Smooth muscle cell (in vitro differentiated cells): ENCODE data around the gene KCNK10. TPM values are rescaled to one million over a fixed set of nuclear protein-coding genes. Genes with fewer than 3 reads are reported as not detected.

Source experiments
- DNase-seq: peaks from one replicate; lab custom pipeline; 2025; ENCODE audit not compliant: unreplicated experiment; lab: John Stamatoyannopoulos, UW
- H2AFZ ChIP-seq: fragments of 200-600 bp; sonication (generic); 2 replicates; pipeline ENCODE4 v1.6.0; 2016; ENCODE audit warnings: antibody characterized with exemption, low read depth, mild to moderate bottlenecking
- H3F3A ChIP-seq: fragments of 200-600 bp; sonication (generic); 2 replicates; pipeline ENCODE4 v1.6.0; 2017; ENCODE audit warnings: antibody characterized with exemption, low read depth
- H3K27ac ChIP-seq: fragments of 200-600 bp; sonication (generic); 2 replicates; pipeline ENCODE4 v1.5.1; 2016; ENCODE audit warnings: low read depth, mild to moderate bottlenecking
- H3K27me3 ChIP-seq: fragments of 200-600 bp; sonication (generic); 2 replicates; pipeline ENCODE4 v1.6.1; 2016; ENCODE audit warnings: low read depth, mild to moderate bottlenecking
- H3K36me3 ChIP-seq: fragments of 200-600 bp; sonication (generic); 2 replicates; pipeline ENCODE4 v1.5.1; 2016; ENCODE audit warnings: low read depth
- H3K4me1 ChIP-seq: fragments of 200-600 bp; sonication (generic); 2 replicates; pipeline ENCODE4 v1.5.1; 2016; ENCODE audit warnings: low read depth
- H3K4me2 ChIP-seq: fragments of 200-600 bp; sonication (generic); 2 replicates; pipeline ENCODE4 v1.6.0; 2016; ENCODE audit warnings: mild to moderate bottlenecking
- H3K4me3 ChIP-seq: fragments of 200-600 bp; sonication (generic); 2 replicates; pipeline ENCODE4 v1.5.1; 2016; ENCODE audit warnings: mild to moderate bottlenecking
- H3K79me2 ChIP-seq: fragments of 200-600 bp; sonication (generic); 2 replicates; pipeline ENCODE4 v1.6.0; 2016; ENCODE audit warnings: low read depth, mild to moderate bottlenecking
- H3K9ac ChIP-seq: fragments of 200-600 bp; sonication (generic); 2 replicates; pipeline ENCODE4 v1.6.0; 2016; ENCODE audit warnings: low read depth
- H3K9me3 ChIP-seq: fragments of 200-600 bp; sonication (generic); replicated peaks from 2 replicates; pipeline ENCODE4 v1.5.1; 2016; ENCODE audit warnings: low read depth
- H4K20me1 ChIP-seq: fragments of 200-600 bp; sonication (generic); 2 replicates; pipeline ENCODE4 v1.6.0; 2016; ENCODE audit warnings: low read depth
- WGBS: methylation state at CpG from one replicate; pipeline ENCODE4 v1.1.7; 2016; ENCODE audit warnings: low lambda C conversion rate; 5-methylcytosine and 5-hydroxymethylcytosine counted together
- polyA plus RNA-seq: library from polyadenylated mRNA; unstranded; fragments of >200 nt; fragmentation: Nextera tagmentation; extraction: Ambion mirVana; gene quantifications from 2 replicates; pipeline ENCODE4 v1.2.1, GENCODE V29; 2016
- total RNA-seq: library from RNA; depleted of rRNA; stranded (reverse); fragments of >200 nt; gene quantifications from 2 replicates; pipeline ENCODE4 v1.2.3, GENCODE V29; 2014
- TF ChIP-seq, protein P1 (sequence below): fragments of 200-600 bp; sonication (generic); IDR thresholded peaks from 2 replicates; pipeline ENCODE4 v1.5.1; 2017; ENCODE audit warnings: borderline replicate concordance, mild to moderate bottlenecking, antibody characterized with exemption; ENCODE audit not compliant: insufficient read depth, poor library complexity, severe bottlenecking

Gene KCNK10
- total and polyA plus RNA-seq, 2 experiments from 2014 or later = not detected

DNA sequence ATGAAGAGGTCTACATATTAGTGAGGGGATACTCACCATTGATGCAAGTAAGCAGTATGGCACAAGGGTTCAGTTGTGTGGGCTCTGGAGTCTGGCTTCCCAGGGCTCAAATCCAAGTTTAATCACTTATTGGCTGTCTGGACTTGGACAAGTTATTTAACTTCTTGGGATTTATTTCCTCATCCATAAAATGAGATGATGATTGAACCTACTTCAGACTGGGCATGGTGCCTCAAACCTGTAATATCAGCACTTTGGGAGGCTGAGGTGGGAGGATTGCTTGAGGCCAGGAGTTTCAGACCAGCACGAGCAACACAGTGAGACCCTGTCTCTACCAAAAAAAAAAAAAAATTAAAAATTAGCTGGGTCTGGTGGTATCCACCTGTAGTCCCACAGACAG lies 67.9 kb downstream of the KCNK10 start:
- Histone ChIP-seq H3K36me3 (no peaks in the 10 kb centered on the region), H3K27me3 (no peaks in the 10 kb centered on the region), H3F3A (no peaks in the 10 kb centered on the region), H3K4me3 (no peak overlapping the region), H4K20me1 (no peaks in the 10 kb centered on the region), H3K4me2 (no peak overlapping the region), H3K9ac (no peak overlapping the region), H3K9me3 (no peaks in the 10 kb centered on the region), H2AFZ (no peak overlapping the region), H3K27ac (no peak overlapping the region), H3K79me2 (no peaks in the 10 kb centered on the region), H3K4me1 (no peaks in the 10 kb centered on the region)
- TF ChIP-seq, protein P1, sequence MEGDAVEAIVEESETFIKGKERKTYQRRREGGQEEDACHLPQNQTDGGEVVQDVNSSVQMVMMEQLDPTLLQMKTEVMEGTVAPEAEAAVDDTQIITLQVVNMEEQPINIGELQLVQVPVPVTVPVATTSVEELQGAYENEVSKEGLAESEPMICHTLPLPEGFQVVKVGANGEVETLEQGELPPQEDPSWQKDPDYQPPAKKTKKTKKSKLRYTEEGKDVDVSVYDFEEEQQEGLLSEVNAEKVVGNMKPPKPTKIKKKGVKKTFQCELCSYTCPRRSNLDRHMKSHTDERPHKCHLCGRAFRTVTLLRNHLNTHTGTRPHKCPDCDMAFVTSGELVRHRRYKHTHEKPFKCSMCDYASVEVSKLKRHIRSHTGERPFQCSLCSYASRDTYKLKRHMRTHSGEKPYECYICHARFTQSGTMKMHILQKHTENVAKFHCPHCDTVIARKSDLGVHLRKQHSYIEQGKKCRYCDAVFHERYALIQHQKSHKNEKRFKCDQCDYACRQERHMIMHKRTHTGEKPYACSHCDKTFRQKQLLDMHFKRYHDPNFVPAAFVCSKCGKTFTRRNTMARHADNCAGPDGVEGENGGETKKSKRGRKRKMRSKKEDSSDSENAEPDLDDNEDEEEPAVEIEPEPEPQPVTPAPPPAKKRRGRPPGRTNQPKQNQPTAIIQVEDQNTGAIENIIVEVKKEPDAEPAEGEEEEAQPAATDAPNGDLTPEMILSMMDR = no peak
- DNase-seq = no peak
- 77% methylated on average over 1 of the region's 1 CpG for WGBS

DNA sequence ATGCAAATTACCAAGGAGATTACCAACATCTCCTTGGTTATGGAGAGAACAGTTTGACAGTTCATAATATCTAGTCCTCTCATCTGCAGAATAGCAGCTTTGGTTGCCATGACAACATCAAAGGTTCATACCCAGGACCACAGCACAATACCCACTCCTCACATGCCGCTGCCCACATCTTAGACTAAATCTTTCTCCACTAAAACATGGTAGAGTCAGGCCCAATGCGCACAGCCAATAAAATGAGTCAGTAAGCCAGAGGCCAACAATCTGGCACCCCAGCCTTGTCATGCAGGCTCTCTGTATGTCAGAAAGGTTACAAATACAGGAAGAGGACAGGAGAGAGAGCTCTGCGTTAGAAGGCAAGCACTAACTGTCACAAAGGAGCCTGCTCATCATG lies 70.6 kb downstream of the KCNK10 start:
- H3K36me3 ChIP-seq = no peaks in the 10 kb centered on the region
- no peak overlapping the region for H2AFZ ChIP-seq
- H3K4me2 ChIP-seq = no peak overlapping the region
- no peaks in the 10 kb centered on the region for H3K9me3 ChIP-seq
- TF ChIP-seq, protein P1 = no peak
- no peaks in the 10 kb centered on the region for H3F3A ChIP-seq
- no peaks in the 10 kb centered on the region for H3K27me3 ChIP-seq
- no peak overlapping the region for H3K4me3 ChIP-seq
- H3K79me2 ChIP-seq = no peaks in the 10 kb centered on the region
- no peak for DNase-seq
- 75% methylated on average over 3 of the region's 3 CpGs for WGBS
- no peaks in the 10 kb centered on the region for H3K4me1 ChIP-seq
- no peak overlapping the region for H3K9ac ChIP-seq
- no peak overlapping the region for H3K27ac ChIP-seq
- no peaks in the 10 kb centered on the region for H4K20me1 ChIP-seq

DNA sequence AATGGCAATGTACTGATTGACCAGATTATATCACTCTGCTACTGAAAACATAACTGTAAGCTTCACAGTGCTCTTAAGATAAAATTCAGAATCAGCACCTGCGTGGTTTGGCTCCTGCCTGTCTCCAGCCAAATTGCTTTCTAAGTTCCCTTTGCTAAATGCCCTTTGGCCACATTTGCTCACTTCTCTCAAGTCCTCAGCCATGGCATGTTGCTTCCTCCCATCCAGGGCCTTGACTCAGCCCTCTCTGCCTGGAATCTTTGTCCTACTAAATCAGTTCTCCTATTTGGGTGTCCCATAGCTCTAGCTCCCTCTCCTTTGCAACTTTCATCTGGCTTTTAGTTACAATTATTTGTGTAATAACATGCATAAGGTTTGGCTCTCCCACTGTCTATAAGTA lies 71.4 kb downstream of the KCNK10 start:
- Histone ChIP-seq H3K4me1 (no peaks in the 10 kb centered on the region), H3K79me2 (no peaks in the 10 kb centered on the region), H3K9me3 (no peaks in the 10 kb centered on the region), H2AFZ (no peak overlapping the region), H3K4me2 (no peak overlapping the region), H3K36me3 (no peaks in the 10 kb centered on the region), H3F3A (no peaks in the 10 kb centered on the region), H3K4me3 (no peak overlapping the region), H4K20me1 (no peaks in the 10 kb centered on the region), H3K27ac (no peak overlapping the region), H3K9ac (no peak overlapping the region), H3K27me3 (no peaks in the 10 kb centered on the region)
- no peak for DNase-seq
- 70% methylated on average over 1 of the region's 1 CpG for whole genome bisulfite sequencing
- TF ChIP-seq, protein P1 = no peak

DNA sequence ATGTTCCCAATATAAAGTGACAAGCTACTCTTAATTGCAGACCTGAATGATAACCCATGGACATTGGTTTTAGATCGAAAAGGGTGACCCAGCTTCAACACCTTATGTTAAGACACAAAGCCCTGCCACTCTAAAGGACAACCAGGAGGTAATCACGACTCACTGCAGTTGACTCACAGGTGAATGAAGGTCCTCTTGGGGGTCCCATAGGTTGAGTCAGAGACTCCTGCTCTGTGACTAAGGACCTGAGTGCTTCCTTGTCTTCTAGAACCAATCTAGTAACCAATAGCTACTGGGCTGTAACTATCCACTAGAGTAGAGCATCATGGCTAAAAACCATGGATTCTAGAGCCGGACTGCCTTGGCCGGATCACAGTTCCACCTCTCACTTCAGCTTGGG lies 73.8 kb downstream of the KCNK10 start:
- Histone ChIP-seq H3K9me3 (no peaks in the 10 kb centered on the region), H4K20me1 (no peaks in the 10 kb centered on the region), H3K27ac (no peak overlapping the region), H3K27me3 (no peaks in the 10 kb centered on the region), H3K4me3 (no peak overlapping the region), H3K79me2 (no peaks in the 10 kb centered on the region), H3K9ac (no peak overlapping the region), H3F3A (no peaks in the 10 kb centered on the region), H3K4me1 (peaks cover 5% of the 10 kb centered on the region), H3K4me2 (no peak overlapping the region), H3K36me3 (no peaks in the 10 kb centered on the region), H2AFZ (no peak overlapping the region)
- DNase-seq = no peak
- WGBS = 89% methylated on average over 4 of the region's 4 CpGs
- TF ChIP-seq, protein P1 = no peak
